Panc1 (cell line): ENCODE data around the gene AP1S1. TPM values are rescaled to one million over a fixed set of nuclear protein-coding genes. Genes with fewer than 3 reads are reported as not detected.

ENCODE experiments used
- ATAC-seq: fragments of 200-7000 bp; cut with Tn5 transposase; 2 replicates; pipeline ENCODE4 v1.9.1; 2020; ENCODE audit warnings: mild to moderate bottlenecking, moderate library complexity
- BruUV-seq: library from RNA; stranded (reverse); fragments of 400-500 nt; replicated peaks from 2 replicates; lab custom pipeline; 2021; lab: Mats Ljungman, UMichigan
- CTCF ChIA-PET: fragments of 300-600 bp; sonication (Branson Sonifier 250); formaldehyde crosslinking; loops from one replicate; lab custom pipeline; 2022; ENCODE audit warnings: antibody characterized with exemption; lab: Charles Lee
- POLR2A ChIA-PET: fragments of 300-600 bp; sonication (Branson Sonifier 250); formaldehyde crosslinking; loops from one replicate; lab custom pipeline; 2022; ENCODE audit warnings: antibody characterized with exemption; lab: Charles Lee
- DNase-seq: peaks from one replicate; pipeline ENCODE4 v3.0.0-alpha.2; 2010; ENCODE audit warnings: low read depth, low spot score
- H3K27ac ChIP-seq: 2 replicates; pipeline ENCODE4 v1.5.1; 2011; ENCODE audit warnings: mild to moderate bottlenecking, low read length, inconsistent platforms
- H3K27me3 ChIP-seq: fragments of 200-500 bp; sonication (Bioruptor generic); 2 replicates; pipeline ENCODE4 v1.6.0; 2014; ENCODE audit warnings: low read length, inconsistent platforms; ENCODE audit not compliant: control insufficient read depth, insufficient read depth
- H3K36me3 ChIP-seq: fragments of 200-500 bp; sonication (Bioruptor generic); 2 replicates; pipeline ENCODE4 v1.5.1; 2014; ENCODE audit warnings: inconsistent platforms, mild to moderate bottlenecking, low read length, moderate library complexity; ENCODE audit not compliant: control insufficient read depth, insufficient read depth
- H3K4me1 ChIP-seq: 2 replicates; pipeline ENCODE4 v1.5.1; 2011; ENCODE audit warnings: inconsistent platforms, mild to moderate bottlenecking, low read length, moderate library complexity; ENCODE audit not compliant: control insufficient read depth, insufficient read depth
- H3K4me3 ChIP-seq, 2 experiments: 2 replicates each; pipeline ENCODE4 v1.5.1; 2011 to 2012; ENCODE audit warnings: low read depth in 2 of 2, low read length in 2 of 2, mild to moderate bottlenecking in 2 of 2, inconsistent platforms in 1 of 2, moderate library complexity in 1 of 2
- H3K9me3 ChIP-seq: fragments of 200-500 bp; sonication (Bioruptor generic); 2 replicates; pipeline ENCODE4 v1.5.1; 2014; ENCODE audit warnings: low read depth, mild to moderate bottlenecking, inconsistent platforms, low read length, moderate library complexity; ENCODE audit not compliant: control insufficient read depth, insufficient read depth
- POLR2AphosphoS5 ChIP-seq: IDR thresholded peaks from 2 replicates; pipeline ENCODE4 v1.6.1; 2012; ENCODE audit warnings: mild to moderate bottlenecking, low read depth, low read length, moderate library complexity
- SIN3A ChIP-seq: IDR thresholded peaks from 2 replicates; pipeline ENCODE4 v1.6.1; 2012; ENCODE audit warnings: low read depth, mild to moderate bottlenecking, low read length, moderate library complexity, borderline replicate concordance; ENCODE audit not compliant: insufficient read depth
- TCF7L2 ChIP-seq: IDR thresholded peaks from 2 replicates; pipeline ENCODE4 v1.6.1; 2011; ENCODE audit warnings: mild to moderate bottlenecking, low read depth, low read length, inconsistent platforms
- in situ Hi-C: cut with HindIII; loops from 2 replicates; pipeline ENCODE4 v1.10.0; 2016; ENCODE audit warnings: low sequenced_read_pairs, low pct_unique_long_range_greater_than_20kb
- intact Hi-C: fragments of 100-400 bp; cut with micrococcal nuclease; formaldehyde crosslinking; loops from one replicate; pipeline ENCODE4 v1.10.0; 2022; ENCODE audit not compliant: unreplicated experiment
- total RNA-seq: library from RNA; stranded (reverse); gene quantifications from one replicate; pipeline ENCODE4 v1.2.1, GENCODE V29; 2021; ENCODE audit not compliant: unreplicated experiment
- TF ChIP-seq, protein P1 (sequence below): fragments of 450-650 bp; IDR thresholded peaks from 2 replicates; pipeline ENCODE4 v1.5.1; 2017; ENCODE audit warnings: mild to moderate bottlenecking
- TF ChIP-seq, protein P2 (sequence below), 2 experiments: IDR thresholded peaks; 2 replicates each; pipeline ENCODE4 v1.6.1; 2011 to 2012; ENCODE audit warnings: low read depth in 2 of 2, control low read depth in 1 of 2, low read length in 1 of 2, mild to moderate bottlenecking in 1 of 2, moderate library complexity in 1 of 2; ENCODE audit not compliant: insufficient read depth in 1 of 2

The AP1S1 gene
- total RNA-seq, 1 experiment from 2014 or later, result 74.2 TPM

- Histone ChIP-seq H3K9me3 (no peaks in the 10 kb centered on the region), H3K27me3 (peaks cover 13% of the 10 kb centered on the region), H3K4me3 (no peak overlapping the region), H3K27ac (no peak overlapping the region), H3K36me3 (no peaks in the 10 kb centered on the region), H3K4me1 (peaks cover 22% of the 10 kb centered on the region)
- BruUV-seq, result no TSS peak
- TF ChIP-seq TCF7L2 (no peak), POLR2AphosphoS5 (no peak), SIN3A (no peak)
- TF ChIP-seq, protein P1, sequence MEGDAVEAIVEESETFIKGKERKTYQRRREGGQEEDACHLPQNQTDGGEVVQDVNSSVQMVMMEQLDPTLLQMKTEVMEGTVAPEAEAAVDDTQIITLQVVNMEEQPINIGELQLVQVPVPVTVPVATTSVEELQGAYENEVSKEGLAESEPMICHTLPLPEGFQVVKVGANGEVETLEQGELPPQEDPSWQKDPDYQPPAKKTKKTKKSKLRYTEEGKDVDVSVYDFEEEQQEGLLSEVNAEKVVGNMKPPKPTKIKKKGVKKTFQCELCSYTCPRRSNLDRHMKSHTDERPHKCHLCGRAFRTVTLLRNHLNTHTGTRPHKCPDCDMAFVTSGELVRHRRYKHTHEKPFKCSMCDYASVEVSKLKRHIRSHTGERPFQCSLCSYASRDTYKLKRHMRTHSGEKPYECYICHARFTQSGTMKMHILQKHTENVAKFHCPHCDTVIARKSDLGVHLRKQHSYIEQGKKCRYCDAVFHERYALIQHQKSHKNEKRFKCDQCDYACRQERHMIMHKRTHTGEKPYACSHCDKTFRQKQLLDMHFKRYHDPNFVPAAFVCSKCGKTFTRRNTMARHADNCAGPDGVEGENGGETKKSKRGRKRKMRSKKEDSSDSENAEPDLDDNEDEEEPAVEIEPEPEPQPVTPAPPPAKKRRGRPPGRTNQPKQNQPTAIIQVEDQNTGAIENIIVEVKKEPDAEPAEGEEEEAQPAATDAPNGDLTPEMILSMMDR, result no peak
- TF ChIP-seq, protein P2, sequence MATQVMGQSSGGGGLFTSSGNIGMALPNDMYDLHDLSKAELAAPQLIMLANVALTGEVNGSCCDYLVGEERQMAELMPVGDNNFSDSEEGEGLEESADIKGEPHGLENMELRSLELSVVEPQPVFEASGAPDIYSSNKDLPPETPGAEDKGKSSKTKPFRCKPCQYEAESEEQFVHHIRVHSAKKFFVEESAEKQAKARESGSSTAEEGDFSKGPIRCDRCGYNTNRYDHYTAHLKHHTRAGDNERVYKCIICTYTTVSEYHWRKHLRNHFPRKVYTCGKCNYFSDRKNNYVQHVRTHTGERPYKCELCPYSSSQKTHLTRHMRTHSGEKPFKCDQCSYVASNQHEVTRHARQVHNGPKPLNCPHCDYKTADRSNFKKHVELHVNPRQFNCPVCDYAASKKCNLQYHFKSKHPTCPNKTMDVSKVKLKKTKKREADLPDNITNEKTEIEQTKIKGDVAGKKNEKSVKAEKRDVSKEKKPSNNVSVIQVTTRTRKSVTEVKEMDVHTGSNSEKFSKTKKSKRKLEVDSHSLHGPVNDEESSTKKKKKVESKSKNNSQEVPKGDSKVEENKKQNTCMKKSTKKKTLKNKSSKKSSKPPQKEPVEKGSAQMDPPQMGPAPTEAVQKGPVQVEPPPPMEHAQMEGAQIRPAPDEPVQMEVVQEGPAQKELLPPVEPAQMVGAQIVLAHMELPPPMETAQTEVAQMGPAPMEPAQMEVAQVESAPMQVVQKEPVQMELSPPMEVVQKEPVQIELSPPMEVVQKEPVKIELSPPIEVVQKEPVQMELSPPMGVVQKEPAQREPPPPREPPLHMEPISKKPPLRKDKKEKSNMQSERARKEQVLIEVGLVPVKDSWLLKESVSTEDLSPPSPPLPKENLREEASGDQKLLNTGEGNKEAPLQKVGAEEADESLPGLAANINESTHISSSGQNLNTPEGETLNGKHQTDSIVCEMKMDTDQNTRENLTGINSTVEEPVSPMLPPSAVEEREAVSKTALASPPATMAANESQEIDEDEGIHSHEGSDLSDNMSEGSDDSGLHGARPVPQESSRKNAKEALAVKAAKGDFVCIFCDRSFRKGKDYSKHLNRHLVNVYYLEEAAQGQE (IDR thresholded peaks at IDR 0.05; ENCODE audit: insufficient read depth in 1 of 2, low read depth in 2 of 2, low read length in 1 of 2), result no peak
- in situ Hi-C loops, result no loop called here
- DNase-seq (no peak), ATAC-seq (no peak)
- POLR2A ChIA-PET, result no interaction called here
- CTCF ChIA-PET, result no interaction called here
- intact Hi-C loops, result no loop called here
Measured at GRCh38 chr7:101175664-101176063, 21.4 kb downstream of the AP1S1 start.

DNA sequence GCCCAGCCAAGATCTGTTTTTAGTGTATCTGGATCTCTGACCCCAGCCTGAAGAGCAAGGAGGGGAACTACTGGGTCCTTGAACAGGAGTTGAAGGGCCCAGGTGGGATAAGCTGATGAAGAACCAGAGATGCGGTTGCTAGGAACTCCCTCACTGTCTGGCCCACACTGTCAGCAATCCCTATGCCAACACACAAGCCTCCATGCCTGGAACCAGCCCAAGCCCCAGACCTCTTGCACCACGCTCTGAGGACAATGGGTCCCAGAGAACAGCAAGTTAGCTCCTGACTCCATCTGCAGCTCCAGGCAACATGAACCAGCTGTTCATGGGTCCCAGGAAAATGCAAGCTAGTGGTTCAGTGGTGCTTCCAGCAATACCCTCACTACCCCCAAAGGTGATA, 23.4 kb downstream of the AP1S1 start:
- ChIA-PET POLR2A (no interaction called here), CTCF (interaction anchor here (2.1 kb wide), 1 partner anchor 15 kb away, joined by 17 read pairs; no protein-coding TSS in a partner anchor)
- Histone ChIP-seq H3K27ac (no peak overlapping the region), H3K27me3 (0 out of 2 replicates have a peak, but pooled peaks cover 2% of the 10 kb centered on the region), H3K4me1 (peaks cover 14% of the 10 kb centered on the region), H3K36me3 (no peaks in the 10 kb centered on the region), H3K9me3 (no peaks in the 10 kb centered on the region), H3K4me3 (no peak overlapping the region)
- intact Hi-C loops, result no loop called here
- in situ Hi-C loops, result no loop called here
- no peak for TF ChIP-seq TCF7L2
- TF ChIP-seq POLR2AphosphoS5, result no peak
- TF ChIP-seq, protein P1, result no peak
- TF ChIP-seq SIN3A, result no peak
- TF ChIP-seq, protein P2 (IDR thresholded peaks at IDR 0.05; ENCODE audit: insufficient read depth in 1 of 2, low read depth in 2 of 2, low read length in 1 of 2), result no peak
- ATAC-seq (no peak), DNase-seq (no peak)
- BruUV-seq, result no TSS peak
